T-helper 1 cell treated with Interleukin-12 subunit alpha and Interleukin-12 subunit beta and Interleukin-4 antibody, amounts not matched to agents 30 μg/mL and 1 μg/mL, for 36 hours (primary cell): ENCODE results near the gene GGCT.
"Not testable (repeated sequence)": the region's sequence is repeated elsewhere in the genome, so short reads cannot be mapped to it uniquely, and the experiment has no call there.

Experiments used
- H3K27ac Mint-ChIP-seq: one replicate; pipeline ENCODE4 v1.8.0; 2021; ENCODE audit warnings: mild to moderate bottlenecking, mixed read lengths
- H3K27me3 Mint-ChIP-seq: one replicate; pipeline ENCODE4 v1.8.0; 2021; ENCODE audit warnings: low read depth, mixed read lengths
- H3K36me3 Mint-ChIP-seq: one replicate; pipeline ENCODE4 v1.8.0; 2021; ENCODE audit warnings: low read depth, mixed read lengths
- H3K4me1 Mint-ChIP-seq: one replicate; pipeline ENCODE4 v1.8.0; 2021; ENCODE audit warnings: low read depth, mixed read lengths
- H3K4me3 Mint-ChIP-seq: one replicate; pipeline ENCODE4 v1.8.0; 2021; ENCODE audit warnings: mild to moderate bottlenecking, moderate library complexity, mixed read lengths
- H3K9me3 Mint-ChIP-seq: one replicate; pipeline ENCODE4 v1.8.0; 2021; ENCODE audit warnings: mixed read lengths

The GGCT gene

DNA sequence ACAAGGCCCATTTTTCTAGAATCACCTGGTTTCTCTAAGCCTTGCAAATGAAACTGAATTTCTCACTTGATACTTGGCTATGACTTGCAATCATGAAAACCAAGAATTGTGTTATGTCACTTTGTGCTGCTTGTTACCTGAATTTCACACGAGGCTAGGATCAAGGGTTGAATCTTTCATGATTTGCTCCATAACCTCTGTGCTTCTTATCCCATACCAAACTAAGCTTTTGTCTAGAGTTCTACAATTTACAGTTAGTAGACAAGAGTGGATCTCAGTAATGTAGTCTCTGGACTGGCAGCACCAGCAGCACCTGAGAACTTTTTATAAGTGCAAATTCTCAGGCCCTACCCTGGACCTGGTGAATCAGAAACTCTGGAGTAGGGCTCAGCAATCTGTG is 22.7 kb upstream of the GGCT start:
- not testable (repeated sequence) for H3K36me3 Mint-ChIP-seq, H3K4me3 Mint-ChIP-seq, H3K4me1 Mint-ChIP-seq, H3K9me3 Mint-ChIP-seq, H3K27ac Mint-ChIP-seq, H3K27me3 Mint-ChIP-seq

DNA sequence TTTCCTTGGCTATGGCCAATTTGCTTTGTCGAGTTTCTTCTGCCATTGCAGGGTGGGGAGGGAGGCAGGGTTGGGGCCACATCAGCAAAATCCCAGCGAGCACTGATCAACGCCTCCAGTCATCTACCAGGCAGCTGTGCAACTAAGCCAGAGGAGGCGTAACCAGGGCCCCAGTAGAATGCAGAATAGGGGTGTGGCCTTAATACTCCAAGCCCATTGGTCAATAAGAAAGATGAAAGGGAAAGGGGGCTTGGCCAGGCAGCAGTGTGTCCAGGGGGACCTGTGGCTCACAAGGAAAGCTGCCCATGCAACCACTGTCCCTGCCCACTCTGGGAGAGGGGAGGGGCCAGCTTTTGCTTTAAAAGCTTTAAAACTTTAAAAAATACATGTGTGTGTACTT is 21.5 kb upstream of the GGCT start:
- Mint-ChIP-seq H3K27me3 (no peaks in the 10 kb centered on the region), H3K36me3 (no peaks in the 10 kb centered on the region), H3K4me3 (no peak overlapping the region), H3K9me3 (no peaks in the 10 kb centered on the region), H3K4me1 (peaks cover 3% of the 10 kb centered on the region), H3K27ac (no peak overlapping the region)

GRCh38 chr7:30525429-30525828 is 20.8 kb upstream of the GGCT start:
- H3K36me3 Mint-ChIP-seq = no peaks in the 10 kb centered on the region

DNA sequence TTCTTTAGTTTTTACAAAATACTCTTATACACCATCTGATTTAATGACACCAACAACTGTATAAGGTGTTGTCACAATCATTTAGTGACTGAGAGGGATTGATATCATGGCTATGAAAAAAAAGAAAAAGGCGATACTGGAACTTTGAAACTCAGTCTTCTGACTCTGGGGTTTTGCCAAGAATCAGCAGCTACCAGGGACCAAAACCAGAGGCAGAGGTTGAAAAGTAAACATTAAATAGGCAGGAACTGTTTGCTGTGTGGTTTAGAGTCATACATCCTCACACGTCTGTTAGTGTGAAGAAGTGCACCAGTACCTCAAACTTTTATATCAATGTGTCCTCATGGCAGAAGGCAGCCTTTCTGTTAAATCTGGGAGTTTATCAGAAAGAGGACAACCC is 19.9 kb upstream of the GGCT start:
- no peaks in the 10 kb centered on the region for H3K36me3 Mint-ChIP-seq
- peaks cover 5% of the 10 kb centered on the region for H3K4me1 Mint-ChIP-seq
- no peaks in the 10 kb centered on the region for H3K9me3 Mint-ChIP-seq
- H3K27me3 Mint-ChIP-seq = no peaks in the 10 kb centered on the region
- no peak overlapping the region for H3K27ac Mint-ChIP-seq
- H3K4me3 Mint-ChIP-seq = no peak overlapping the region

More at GRCh38 chr7:30525429-30525828, 20.8 kb upstream of the GGCT start:
- peaks cover 5% of the 10 kb centered on the region for H3K4me1 Mint-ChIP-seq
- no peak overlapping the region for H3K4me3 Mint-ChIP-seq
- H3K27ac Mint-ChIP-seq = no peak overlapping the region
- H3K9me3 Mint-ChIP-seq = no peaks in the 10 kb centered on the region
- no peaks in the 10 kb centered on the region for H3K27me3 Mint-ChIP-seq

- H3K27me3 Mint-ChIP-seq = no peaks in the 10 kb centered on the region
- H3K9me3 Mint-ChIP-seq = no peaks in the 10 kb centered on the region
- no peak overlapping the region for H3K4me3 Mint-ChIP-seq
- no peaks in the 10 kb centered on the region for H3K36me3 Mint-ChIP-seq
- no peak overlapping the region for H3K27ac Mint-ChIP-seq
- peaks cover 5% of the 10 kb centered on the region for H3K4me1 Mint-ChIP-seq
These were observed 18.8 kb upstream of the GGCT start for GRCh38 chr7:30523466-30523865.

DNA sequence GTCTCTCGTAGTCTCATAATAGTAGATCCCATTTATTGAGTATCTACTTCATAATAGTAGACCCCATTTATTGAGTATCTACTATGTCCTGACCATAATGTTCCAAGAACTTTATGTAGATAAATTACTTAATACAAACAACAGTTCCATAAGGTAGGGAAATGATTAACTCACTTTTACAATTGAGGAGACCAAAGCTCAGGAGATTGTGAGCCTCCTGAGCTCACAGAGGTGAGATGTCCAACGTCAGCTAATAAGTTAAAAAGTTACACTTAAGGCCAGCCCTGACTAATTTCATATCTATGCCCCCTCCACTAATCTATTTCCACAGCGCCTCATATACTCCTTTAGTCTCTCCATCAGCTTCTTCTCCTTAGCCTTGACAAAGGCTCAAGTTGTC is 17.5 kb upstream of the GGCT start:
- Mint-ChIP-seq H3K27ac (no peak overlapping the region), H3K27me3 (no peaks in the 10 kb centered on the region), H3K4me1 (peaks cover 5% of the 10 kb centered on the region), H3K36me3 (no peaks in the 10 kb centered on the region), H3K9me3 (no peaks in the 10 kb centered on the region), H3K4me3 (no peak overlapping the region)

DNA sequence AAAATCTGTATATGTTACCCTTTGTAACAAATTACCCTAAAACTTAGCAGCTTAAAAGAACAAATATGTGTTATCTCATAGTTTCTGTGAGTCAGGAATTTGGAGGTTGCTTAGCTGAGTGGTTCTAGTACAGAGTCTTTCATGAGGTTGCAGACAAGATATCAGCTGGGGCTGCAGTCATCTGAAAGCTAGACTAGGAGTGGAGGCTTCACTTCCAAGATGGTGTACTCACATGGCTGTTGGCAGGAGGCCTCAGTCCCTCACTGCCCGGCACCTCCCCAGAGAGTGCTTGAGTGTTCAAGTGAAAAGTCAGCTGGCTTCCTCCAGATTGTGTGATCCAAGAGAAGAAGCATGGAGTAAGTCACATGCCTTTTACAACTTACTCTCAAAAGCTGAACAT is 16.9 kb upstream of the GGCT start:
- peaks cover 5% of the 10 kb centered on the region for H3K4me1 Mint-ChIP-seq
- no peaks in the 10 kb centered on the region for H3K27me3 Mint-ChIP-seq
- no peak overlapping the region for H3K27ac Mint-ChIP-seq
- no peaks in the 10 kb centered on the region for H3K9me3 Mint-ChIP-seq
- H3K4me3 Mint-ChIP-seq = no peak overlapping the region
- no peaks in the 10 kb centered on the region for H3K36me3 Mint-ChIP-seq

- Mint-ChIP-seq H3K27ac (no peak overlapping the region), H3K27me3 (no peaks in the 10 kb centered on the region), H3K4me3 (no peak overlapping the region), H3K36me3 (no peaks in the 10 kb centered on the region), H3K9me3 (no peaks in the 10 kb centered on the region), H3K4me1 (peaks cover 2% of the 10 kb centered on the region)
These were observed 14.5 kb upstream of the GGCT start for GRCh38 chr7:30519122-30519521.

- no peaks in the 10 kb centered on the region for H3K9me3 Mint-ChIP-seq
- no peak overlapping the region for H3K4me3 Mint-ChIP-seq
- peaks cover 2% of the 10 kb centered on the region for H3K4me1 Mint-ChIP-seq
- no peaks in the 10 kb centered on the region for H3K36me3 Mint-ChIP-seq
- H3K27me3 Mint-ChIP-seq = no peaks in the 10 kb centered on the region
- no peak overlapping the region for H3K27ac Mint-ChIP-seq
These were observed 11.1 kb upstream of the GGCT start for GRCh38 chr7:30515761-30516160.

DNA sequence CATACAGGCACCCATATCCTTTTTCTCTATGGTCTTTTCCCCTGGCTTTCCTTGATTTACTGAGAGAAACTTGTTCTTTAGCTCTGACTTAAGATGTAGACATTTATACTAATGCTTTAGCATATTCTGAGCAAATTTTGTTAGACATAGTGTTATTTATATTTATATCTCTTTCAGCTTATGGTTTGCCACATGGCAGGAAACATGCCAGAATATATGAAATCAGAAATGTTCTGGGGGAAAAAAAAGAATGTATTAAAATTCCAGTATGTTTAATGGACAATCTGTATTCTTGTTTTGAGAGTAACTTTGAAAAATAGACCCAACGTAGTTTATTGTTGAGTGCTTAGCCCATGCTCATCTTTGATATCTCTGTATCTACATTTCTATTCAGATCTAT is 10.1 kb upstream of the GGCT start:
- no peak overlapping the region for H3K27ac Mint-ChIP-seq

DNA sequence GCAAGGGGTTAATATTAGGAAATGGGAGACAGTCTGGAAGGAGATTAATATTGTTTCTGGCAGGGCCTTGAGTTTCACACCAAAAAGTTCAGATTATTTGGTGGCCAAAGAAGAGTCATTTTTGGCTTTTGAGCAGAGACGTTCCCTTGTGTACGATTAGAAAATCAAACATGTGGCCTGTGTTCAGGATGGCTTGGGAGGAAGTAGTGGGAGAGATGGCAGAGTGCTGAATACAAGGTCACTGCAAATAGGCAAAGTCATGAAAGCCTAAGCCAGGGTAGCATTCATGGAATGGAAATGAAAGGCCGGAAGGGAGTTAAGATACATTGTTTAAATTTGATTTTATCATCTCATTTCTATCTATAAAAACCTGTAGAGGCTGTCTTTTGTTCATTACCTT is 9.5 kb upstream of the GGCT start:
- Mint-ChIP-seq H3K4me1 (peaks cover 3% of the 10 kb centered on the region), H3K36me3 (no peaks in the 10 kb centered on the region), H3K9me3 (no peaks in the 10 kb centered on the region), H3K4me3 (no peak overlapping the region), H3K27me3 (no peaks in the 10 kb centered on the region), H3K27ac (no peak overlapping the region)

More for the DNA sequence above, 10.1 kb upstream of the GGCT start:
- H3K36me3 Mint-ChIP-seq = no peaks in the 10 kb centered on the region
- no peaks in the 10 kb centered on the region for H3K9me3 Mint-ChIP-seq
- no peaks in the 10 kb centered on the region for H3K27me3 Mint-ChIP-seq
- H3K4me1 Mint-ChIP-seq = peaks cover 3% of the 10 kb centered on the region
- H3K4me3 Mint-ChIP-seq = no peak overlapping the region

GRCh38 chr7:30513762-30514161 is 9.1 kb upstream of the GGCT start:
- Mint-ChIP-seq H3K9me3 (no peaks in the 10 kb centered on the region), H3K4me1 (peaks cover 3% of the 10 kb centered on the region), H3K27ac (no peak overlapping the region), H3K27me3 (no peaks in the 10 kb centered on the region), H3K4me3 (no peak overlapping the region), H3K36me3 (no peaks in the 10 kb centered on the region)

GRCh38 chr7:30511973-30512662 is 7.5 kb upstream of the GGCT start:
- peaks cover 3% of the 10 kb centered on the region for H3K4me1 Mint-ChIP-seq
- H3K9me3 Mint-ChIP-seq = peaks cover 6% of the 10 kb centered on the region
- no peak overlapping the region for H3K27ac Mint-ChIP-seq
- H3K36me3 Mint-ChIP-seq = peaks cover 4% of the 10 kb centered on the region
- no peak overlapping the region for H3K4me3 Mint-ChIP-seq
- H3K27me3 Mint-ChIP-seq = no peaks in the 10 kb centered on the region

- Mint-ChIP-seq H3K4me3 (no peak overlapping the region), H3K9me3 (peaks cover 6% of the 10 kb centered on the region), H3K27ac (no peak overlapping the region), H3K27me3 (no peaks in the 10 kb centered on the region), H3K36me3 (peaks cover 4% of the 10 kb centered on the region), H3K4me1 (peaks cover 3% of the 10 kb centered on the region)
These were observed 6.9 kb upstream of the GGCT start for GRCh38 chr7:30511494-30511893.

GRCh38 chr7:30510124-30511075 is 5.8 kb upstream of the GGCT start:
- H3K9me3 Mint-ChIP-seq = peaks cover 6% of the 10 kb centered on the region

More at GRCh38 chr7:30510124-30511075, 5.8 kb upstream of the GGCT start:
- Mint-ChIP-seq H3K36me3 (peaks cover 4% of the 10 kb centered on the region), H3K4me1 (peaks cover 9% of the 10 kb centered on the region), H3K27ac (no peak overlapping the region), H3K4me3 (no peak overlapping the region), H3K27me3 (no peaks in the 10 kb centered on the region)
